ENCODE results near the gene MGST2. TPM values are rescaled to one million over a fixed set of nuclear protein-coding genes. Genes with fewer than 3 reads are reported as not detected.

Gene MGST2
- total RNA-seq, 1 donor: 3.6 TPM

DNA sequence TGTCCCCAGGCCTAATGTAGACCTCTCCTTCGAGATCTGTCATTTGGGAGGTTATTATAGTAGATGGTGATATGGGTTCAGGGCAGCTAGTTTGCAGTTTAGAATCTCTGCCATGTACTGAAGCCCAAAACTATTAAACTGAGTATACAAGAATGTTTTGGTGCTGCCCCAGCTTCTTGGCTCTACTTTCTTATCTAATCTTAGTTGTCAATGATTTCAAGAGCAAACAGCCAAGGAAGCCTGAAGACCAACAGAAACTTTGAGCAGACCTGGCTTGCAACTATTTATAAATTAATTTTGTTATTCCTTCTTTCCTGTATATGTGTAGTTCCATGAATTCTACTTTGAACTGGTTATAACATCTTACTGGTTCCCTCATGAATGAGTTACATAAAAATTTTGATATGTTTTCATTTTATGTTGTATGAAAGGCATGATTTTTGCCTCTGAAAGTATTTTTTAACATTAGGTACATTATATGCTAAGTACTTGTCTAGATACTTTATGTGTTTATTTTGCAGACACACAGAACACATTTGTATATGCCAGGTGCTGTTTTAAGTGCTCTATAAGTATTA, 2.0 kb upstream of the MGST2 start:
- peak; percentile 57 for DNase-seq (ENCODE audit: low read depth)
- TF ChIP-seq, protein P1, sequence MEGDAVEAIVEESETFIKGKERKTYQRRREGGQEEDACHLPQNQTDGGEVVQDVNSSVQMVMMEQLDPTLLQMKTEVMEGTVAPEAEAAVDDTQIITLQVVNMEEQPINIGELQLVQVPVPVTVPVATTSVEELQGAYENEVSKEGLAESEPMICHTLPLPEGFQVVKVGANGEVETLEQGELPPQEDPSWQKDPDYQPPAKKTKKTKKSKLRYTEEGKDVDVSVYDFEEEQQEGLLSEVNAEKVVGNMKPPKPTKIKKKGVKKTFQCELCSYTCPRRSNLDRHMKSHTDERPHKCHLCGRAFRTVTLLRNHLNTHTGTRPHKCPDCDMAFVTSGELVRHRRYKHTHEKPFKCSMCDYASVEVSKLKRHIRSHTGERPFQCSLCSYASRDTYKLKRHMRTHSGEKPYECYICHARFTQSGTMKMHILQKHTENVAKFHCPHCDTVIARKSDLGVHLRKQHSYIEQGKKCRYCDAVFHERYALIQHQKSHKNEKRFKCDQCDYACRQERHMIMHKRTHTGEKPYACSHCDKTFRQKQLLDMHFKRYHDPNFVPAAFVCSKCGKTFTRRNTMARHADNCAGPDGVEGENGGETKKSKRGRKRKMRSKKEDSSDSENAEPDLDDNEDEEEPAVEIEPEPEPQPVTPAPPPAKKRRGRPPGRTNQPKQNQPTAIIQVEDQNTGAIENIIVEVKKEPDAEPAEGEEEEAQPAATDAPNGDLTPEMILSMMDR (IDR thresholded peaks at IDR 0.05; ENCODE audit: insufficient read depth, low read length): no peak
- no peak overlapping the region for H3K4me3 ChIP-seq (ENCODE audit: low read depth, low read length)

DNA sequence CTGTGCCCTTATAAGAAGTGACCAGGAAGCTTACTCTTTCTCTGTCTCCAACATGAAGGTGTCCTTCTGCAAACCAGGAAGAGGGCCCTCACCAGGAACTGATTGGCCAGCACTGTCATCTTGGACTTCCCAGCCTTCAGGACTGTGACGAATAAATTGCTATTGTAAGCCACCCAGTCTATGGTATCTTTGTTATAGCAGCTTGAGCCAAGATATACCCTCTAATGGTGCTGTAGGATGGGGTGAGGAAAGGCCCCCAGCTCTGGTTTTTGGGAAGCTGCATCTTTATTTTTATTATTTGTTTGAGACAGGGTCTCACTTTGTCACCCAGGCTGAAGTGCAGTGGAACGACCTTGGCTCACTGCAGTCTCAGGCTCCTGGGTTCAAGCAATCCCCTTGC, 1.2 kb upstream of the MGST2 start:
- H3K4me3 ChIP-seq (ENCODE audit: low read depth, low read length): no peak overlapping the region
- DNase-seq (ENCODE audit: low read depth): no peak
- TF ChIP-seq, protein P1 (IDR thresholded peaks at IDR 0.05; ENCODE audit: insufficient read depth, low read length): no peak

DNA sequence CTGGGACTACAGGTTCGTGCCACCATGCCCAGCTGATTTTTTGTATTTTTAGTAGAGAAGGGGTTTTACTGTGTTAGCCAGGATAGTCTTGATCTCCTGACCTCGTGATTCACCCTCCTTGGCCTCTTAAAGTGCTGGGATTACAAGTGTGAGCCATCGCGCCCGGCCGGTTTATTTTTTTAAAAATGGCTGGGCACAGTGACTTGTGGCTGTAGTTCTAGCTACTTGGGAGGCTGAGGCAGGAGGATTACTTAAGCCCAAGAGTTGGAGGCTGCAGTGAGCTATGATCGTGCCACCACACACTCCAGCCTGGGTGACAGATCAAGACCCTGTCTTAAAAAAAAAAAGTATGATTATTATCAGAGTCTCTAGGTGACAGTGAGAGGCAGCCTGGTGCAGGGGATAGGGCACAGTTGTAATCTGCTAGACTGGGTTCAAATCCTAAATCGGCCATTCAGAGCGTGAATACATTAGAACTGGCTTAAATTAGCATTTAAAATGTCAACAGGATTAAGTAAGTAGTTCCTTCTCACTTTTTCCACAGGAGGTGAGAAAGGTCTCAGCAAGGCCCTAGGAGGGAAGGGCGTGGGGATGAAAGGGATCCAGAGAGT, 435 bp upstream of the MGST2 start:
- peak overlapping the region; percentile 67 for H3K4me3 ChIP-seq (ENCODE audit: low read depth, low read length)
- TF ChIP-seq, protein P1 (IDR thresholded peaks at IDR 0.05; ENCODE audit: insufficient read depth, low read length): no peak
- DNase-seq (ENCODE audit: low read depth): no peak

GRCh38 chr4:139666735-139667281, 1.2 kb downstream of the MGST2 start:
- H3K4me3 ChIP-seq (ENCODE audit: low read depth, low read length): peak overlapping the region; percentile 67
- TF ChIP-seq, protein P1 (IDR thresholded peaks at IDR 0.05; ENCODE audit: insufficient read depth, low read length): no peak
- DNase-seq (ENCODE audit: low read depth): peak; percentile 52

GRCh38 chr4:139668036-139668435, 2.4 kb downstream of the MGST2 start:
- no peak for DNase-seq (ENCODE audit: low read depth)

GRCh38 chr4:139668658-139669201, 3.1 kb downstream of the MGST2 start:
- TF ChIP-seq, protein P1 (IDR thresholded peaks at IDR 0.05; ENCODE audit: insufficient read depth, low read length): no peak
- H3K4me3 ChIP-seq (ENCODE audit: low read depth, low read length): no peak overlapping the region
- no peak for DNase-seq (ENCODE audit: low read depth)

More at GRCh38 chr4:139668036-139668435, 2.4 kb downstream of the MGST2 start:
- H3K4me3 ChIP-seq (ENCODE audit: low read depth, low read length): no peak overlapping the region
- TF ChIP-seq, protein P1 (IDR thresholded peaks at IDR 0.05; ENCODE audit: insufficient read depth, low read length): no peak
